ENCODE data around the gene KIAA0232.

KIAA0232 gene

GRCh38 chr4:6925357-6925836, 142.9 kb downstream of the KIAA0232 start:
- no peak for DNase-seq

- no peak for DNase-seq
Measured at GRCh38 chr4:6926081-6926480, 143.6 kb downstream of the KIAA0232 start.

- DNase-seq, result peak; percentile 92
Measured at GRCh38 chr4:6926681-6927478, 144.4 kb downstream of the KIAA0232 start.

- no peak for DNase-seq
Measured at GRCh38 chr4:6928081-6928480, 145.6 kb downstream of the KIAA0232 start.

GRCh38 chr4:6929339-6929811, 146.8 kb downstream of the KIAA0232 start:
- no peak for DNase-seq

GRCh38 chr4:6929812-6930464, 147.4 kb downstream of the KIAA0232 start:
- DNase-seq, result no peak

- no peak for DNase-seq
Measured at GRCh38 chr4:6932475-6932874, 149.9 kb downstream of the KIAA0232 start.

GRCh38 chr4:6932918-6933317, 150.4 kb downstream of the KIAA0232 start:
- DNase-seq, result no peak
